Endothelial cell of umbilical vein (primary cell): ENCODE results near the gene IL1RL2. TPM values are rescaled to one million over a fixed set of nuclear protein-coding genes. Genes with fewer than 3 reads are reported as not detected.

ENCODE experiments used
- BruUV-seq: library from RNA; stranded (reverse); fragments of 400-500 nt; replicated peaks from 2 replicates; lab custom pipeline; 2021; lab: Mats Ljungman, UMichigan
- CTCF ChIA-PET: fragments of 300-600, 350-600 bp; sonication (Branson Sonifier 250); formaldehyde crosslinking; loops from one replicate; lab custom pipeline; 2021; ENCODE audit warnings: antibody characterized with exemption, inconsistent platforms; lab: Charles Lee
- POLR2A ChIA-PET: fragments of 300-600, 350-600 bp; sonication (Branson Sonifier 250); formaldehyde crosslinking; loops from one replicate; lab custom pipeline; 2021; ENCODE audit warnings: antibody characterized with exemption, inconsistent platforms; lab: Charles Lee
- DNase-seq: peaks from one replicate; pipeline ENCODE4 v3.0.0-alpha.2; 2011; ENCODE audit warnings: low read depth, low spot score
- FAIRE-seq: peaks from 2 replicates; lab custom pipeline; 2011; peaks lifted over from hg19 to GRCh38; lab: Jason Lieb, UNC
- H2AFZ ChIP-seq: 2 replicates; pipeline ENCODE4 v1.6.0; 2012; ENCODE audit warnings: low read depth, low read length, control low read depth, inconsistent platforms
- H3K27ac ChIP-seq: 2 replicates; pipeline ENCODE4 v1.5.1; 2011; ENCODE audit warnings: low read depth, mild to moderate bottlenecking, control low read depth, low read length, moderate library complexity; ENCODE audit not compliant: insufficient read depth
- H3K27me3 ChIP-seq, 2 experiments: 2 replicates each; pipeline versions ENCODE4 v1.6.0 to v1.6.1; 2011; ENCODE audit warnings: low read length in 2 of 2, mixed read lengths in 1 of 2; ENCODE audit not compliant: control insufficient read depth in 2 of 2, insufficient read depth in 2 of 2
- H3K36me3 ChIP-seq, 2 experiments: 2 replicates in 1 of 2; 3 replicates in 1 of 2; pipeline ENCODE4 v1.5.1; 2011; ENCODE audit warnings: low read length in 2 of 2, mild to moderate bottlenecking in 1 of 2, moderate library complexity in 1 of 2; ENCODE audit not compliant: control insufficient read depth in 2 of 2, insufficient read depth in 2 of 2; ENCODE audit errors: extremely low read depth in 1 of 2
- H3K4me1 ChIP-seq: 3 replicates; pipeline ENCODE4 v1.5.1; 2011; ENCODE audit warnings: mild to moderate bottlenecking, low read length; ENCODE audit not compliant: control insufficient read depth, insufficient read depth; ENCODE audit errors: extremely low read depth
- H3K4me2 ChIP-seq: 2 replicates; pipeline ENCODE4 v1.6.1; 2011; ENCODE audit warnings: low read length, control low read depth, mixed read lengths; ENCODE audit not compliant: insufficient read depth
- H3K4me3 ChIP-seq, 3 experiments: fragments of 200-600 bp in 1 of 3; sonication (generic), shearing (Covaris generic) in 1 of 3; replicated peaks in 1 of 3; 2 replicates each; pipeline ENCODE4 v1.5.1; 2011 to 2016; ENCODE audit warnings: control low read depth in 3 of 3, low read length in 3 of 3, mild to moderate bottlenecking in 2 of 3, inconsistent platforms in 1 of 3, low read depth in 1 of 3, moderate library complexity in 1 of 3; ENCODE audit not compliant: insufficient read depth in 1 of 3
- H3K79me2 ChIP-seq: 2 replicates; pipeline ENCODE4 v1.6.0; 2012; ENCODE audit warnings: low read length, inconsistent platforms; ENCODE audit not compliant: control insufficient read depth, insufficient read depth
- H3K9ac ChIP-seq: replicated peaks from 2 replicates; pipeline ENCODE3; 2011; ENCODE audit warnings: low read length, control low read depth; ENCODE audit not compliant: insufficient read depth; ENCODE audit errors: extremely low read depth
- H3K9me1 ChIP-seq: replicated peaks from 3 replicates; pipeline ENCODE4 v1.6.0; 2011; ENCODE audit warnings: mild to moderate bottlenecking, low read length; ENCODE audit not compliant: control insufficient read depth, insufficient read depth; ENCODE audit errors: extremely low read depth
- H3K9me3 ChIP-seq: replicated peaks from 2 replicates; pipeline ENCODE4 v1.5.1; 2012; ENCODE audit warnings: low read length, inconsistent platforms; ENCODE audit not compliant: control insufficient read depth, insufficient read depth
- H4K20me1 ChIP-seq: replicated peaks from 2 replicates; pipeline ENCODE3; 2011; ENCODE audit warnings: mild to moderate bottlenecking, low read length; ENCODE audit not compliant: control insufficient read depth, insufficient read depth; ENCODE audit errors: extremely low read depth
- CTCF ChIP-seq, 2 donors: IDR thresholded peaks; 1 replicate in 1 of 2; 2 replicates in 1 of 2; pipeline ENCODE4 v1.5.1; 2011; ENCODE audit warnings: low read length in 2 of 2, mild to moderate bottlenecking in 2 of 2, moderate library complexity in 2 of 2, control low read depth in 1 of 2, inconsistent platforms in 1 of 2, low read depth in 1 of 2; ENCODE audit not compliant: insufficient read depth in 1 of 2; ENCODE audit errors: extremely low read depth in 1 of 2
- EZH2 ChIP-seq: IDR thresholded peaks from 2 replicates; pipeline ENCODE4 v1.6.1; 2012; ENCODE audit warnings: borderline replicate concordance, low read depth, mild to moderate bottlenecking, moderate library complexity, low read length, inconsistent platforms; ENCODE audit not compliant: severe bottlenecking
- FOS ChIP-seq: IDR thresholded peaks from 2 replicates; pipeline ENCODE4 v1.6.1; 2011; ENCODE audit warnings: mild to moderate bottlenecking, low read length, moderate library complexity, borderline replicate concordance; ENCODE audit not compliant: insufficient read depth
- GATA2 ChIP-seq: IDR thresholded peaks from 2 replicates; pipeline ENCODE4 v1.7.0; 2011; ENCODE audit warnings: low read depth, mild to moderate bottlenecking, moderate library complexity, mixed read lengths, low read length; ENCODE audit not compliant: insufficient read length, insufficient read depth
- JUN ChIP-seq: IDR thresholded peaks from 2 replicates; pipeline ENCODE4 v1.6.1; 2011; ENCODE audit warnings: borderline replicate concordance, low read depth; ENCODE audit not compliant: insufficient read length, insufficient read depth
- MYC ChIP-seq: IDR thresholded peaks from one replicate; pipeline ENCODE4 v1.6.1; 2011; ENCODE audit warnings: mild to moderate bottlenecking, low read depth, low read length
- POLR2A ChIP-seq: IDR thresholded peaks from 2 replicates; pipeline ENCODE4 v1.6.1; 2012; ENCODE audit warnings: low read depth, mild to moderate bottlenecking, control low read depth, low read length
- POLR2AphosphoS5 ChIP-seq: IDR thresholded peaks from 2 replicates; pipeline ENCODE4 v1.6.1; 2012; ENCODE audit warnings: low read depth, mild to moderate bottlenecking, control low read depth, low read length, moderate library complexity; ENCODE audit not compliant: insufficient read depth
- dilution Hi-C: fragments of 300-500 bp; cut with MboI; formaldehyde crosslinking; loops from one replicate; pipeline ENCODE4 v1.15.0; 2019; ENCODE audit warnings: low sequenced_read_pairs; ENCODE audit not compliant: extremely low pct_ligation_motif_present
- intact Hi-C: fragments of 100-400 bp; cut with micrococcal nuclease; formaldehyde crosslinking; loops from one replicate; pipeline ENCODE4 v1.10.0; 2022
- polyA plus RNA-seq, 4 experiments: library from polyadenylated mRNA; depleted of rRNA in 3 of 4; stranded (reverse) in 3 of 4; unstranded in 1 of 4; fragments of >200 nt; gene quantifications; 2 replicates each; pipeline versions ENCODE4 v1.2.1 to v1.2.3, GENCODE V29; 2011 to 2012; ENCODE audit warnings: missing spikeins in 1 of 4
- total RNA-seq: library from RNA; stranded (reverse); gene quantifications from 2 replicates; pipeline ENCODE4 v1.2.3, GENCODE V29; 2021
- TF ChIP-seq, protein P1 (sequence below): IDR thresholded peaks from 2 replicates; pipeline ENCODE4 v1.6.1; 2011; ENCODE audit not compliant: insufficient read depth, insufficient read length

IL1RL2 gene
- total and polyA plus RNA-seq, 2 donors (not counting 3 experiments of a cell fraction or from before 2014, with no cell fraction given), result 0.11 TPM; not detected in 1

- H3K27ac ChIP-seq, result no peak overlapping the region
- TF ChIP-seq MYC, result no peak
- TF ChIP-seq, protein P1, sequence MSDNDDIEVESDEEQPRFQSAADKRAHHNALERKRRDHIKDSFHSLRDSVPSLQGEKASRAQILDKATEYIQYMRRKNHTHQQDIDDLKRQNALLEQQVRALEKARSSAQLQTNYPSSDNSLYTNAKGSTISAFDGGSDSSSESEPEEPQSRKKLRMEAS, result no peak
- no peak for TF ChIP-seq POLR2A
- no peak for TF ChIP-seq EZH2
- no peak for TF ChIP-seq CTCF (IDR thresholded peaks at IDR 0.05; ENCODE audit: extremely low read depth in 1 of 2, insufficient read depth in 1 of 2, low read depth in 1 of 2, low read length in 2 of 2)
- no peak for TF ChIP-seq JUN
- TF ChIP-seq POLR2AphosphoS5, result no peak
- TF ChIP-seq GATA2, result no peak
- no peak for TF ChIP-seq FOS
- H3K4me1 ChIP-seq, result no peaks in the 10 kb centered on the region
- H3K9me1 ChIP-seq, result no peaks in the 10 kb centered on the region
- H4K20me1 ChIP-seq, result no peaks in the 10 kb centered on the region
- H3K36me3 ChIP-seq, result no peaks in the 10 kb centered on the region
- H3K4me3 ChIP-seq, result no peak overlapping the region
- FAIRE-seq (no peak), DNase-seq (no peak)
- H3K79me2 ChIP-seq, result no peaks in the 10 kb centered on the region
- intact Hi-C loops (no loop called here), dilution Hi-C loops (no loop called here)
- no peaks in the 10 kb centered on the region for H3K27me3 ChIP-seq
- ChIA-PET POLR2A (no interaction called here), CTCF (no interaction called here)
- H3K4me2 ChIP-seq, result no peak overlapping the region
- no peaks in the 10 kb centered on the region for H3K9me3 ChIP-seq
- BruUV-seq, result no TSS peak
- H3K9ac ChIP-seq, result no peak overlapping the region
- H2AFZ ChIP-seq, result no peak overlapping the region
Observed at GRCh38 chr2:102194609-102195268, 7.9 kb downstream of the IL1RL2 start.
